ENCODE measurements around the gene KLF9. TPM values are rescaled to one million over a fixed set of nuclear protein-coding genes. Genes with fewer than 3 reads are reported as not detected.

Gene KLF9
- total and polyA plus RNA-seq, 9 of the 15 experiments (the other 6 are each of a cell fraction or from before 2014, with no cell fraction given) = 3.3 to 11.9 (median 6.9) TPM

GRCh38 chr9:70411121-70411929, 3.1 kb downstream of the KLF9 start (continued):
- TF ChIP-seq HNRNPH1 (optimal IDR thresholded peaks at IDR 0.05; ENCODE audit: low read depth, low read length) (no peak), ZNF592 (IDR thresholded peaks at IDR 0.05) (peak; percentile 30; the same call in 1 of the 2 replicates), ZEB2 (IDR thresholded peaks at IDR 0.05) (no peak), ELF2 (CRISPR knock-in tag; IDR thresholded peaks at IDR 0.05) (no peak), TFAP4 (CRISPR knock-in tag; IDR thresholded peaks at IDR 0.05; ENCODE audit: borderline replicate concordance) (peak; percentile 88), NFE2L1 (tag; IDR thresholded peaks at IDR 0.05; ENCODE audit: borderline replicate concordance, low read depth) (no peak), NFXL1 (CRISPR knock-in tag; IDR thresholded peaks at IDR 0.05) (no peak), SMAD1 (IDR thresholded peaks at IDR 0.05; ENCODE audit: low read depth, low read length, partially characterized antibody) (no peak), ESRRA (IDR thresholded peaks at IDR 0.05; ENCODE audit: borderline replicate concordance, low read depth) (no peak), BRF2 (IDR thresholded peaks at IDR 0.05; ENCODE audit: borderline replicate concordance, insufficient read depth, insufficient read length) (no peak), HDAC2 (IDR thresholded peaks at IDR 0.05) (0 out of 2 replicates have a peak, but pooled peaks have one; percentile 13), NEUROD1 (IDR thresholded peaks at IDR 0.05; ENCODE audit: borderline replicate concordance, low read depth, low read length, partially characterized antibody) (no peak), DACH1 (IDR thresholded peaks at IDR 0.05; ENCODE audit: partially characterized antibody) (peak; percentile 81), ZNF436 (CRISPR knock-in tag; IDR thresholded peaks at IDR 0.05) (no peak)
- TF ChIP-seq, protein P1, sequence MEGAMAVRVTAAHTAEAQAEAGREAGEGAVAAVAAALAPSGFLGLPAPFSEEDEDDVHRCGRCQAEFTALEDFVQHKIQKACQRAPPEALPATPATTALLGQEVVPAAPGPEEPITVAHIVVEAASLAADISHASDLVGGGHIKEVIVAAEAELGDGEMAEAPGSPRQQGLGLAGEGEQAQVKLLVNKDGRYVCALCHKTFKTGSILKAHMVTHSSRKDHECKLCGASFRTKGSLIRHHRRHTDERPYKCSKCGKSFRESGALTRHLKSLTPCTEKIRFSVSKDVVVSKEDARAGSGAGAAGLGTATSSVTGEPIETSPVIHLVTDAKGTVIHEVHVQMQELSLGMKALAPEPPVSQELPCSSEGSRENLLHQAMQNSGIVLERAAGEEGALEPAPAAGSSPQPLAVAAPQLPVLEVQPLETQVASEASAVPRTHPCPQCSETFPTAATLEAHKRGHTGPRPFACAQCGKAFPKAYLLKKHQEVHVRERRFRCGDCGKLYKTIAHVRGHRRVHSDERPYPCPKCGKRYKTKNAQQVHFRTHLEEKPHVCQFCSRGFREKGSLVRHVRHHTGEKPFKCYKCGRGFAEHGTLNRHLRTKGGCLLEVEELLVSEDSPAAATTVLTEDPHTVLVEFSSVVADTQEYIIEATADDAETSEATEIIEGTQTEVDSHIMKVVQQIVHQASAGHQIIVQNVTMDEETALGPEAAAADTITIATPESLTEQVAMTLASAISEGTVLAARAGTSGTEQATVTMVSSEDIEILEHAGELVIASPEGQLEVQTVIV (CRISPR knock-in tag; IDR thresholded peaks at IDR 0.05; ENCODE audit: borderline replicate concordance) = no peak
- TF ChIP-seq, protein P2, sequence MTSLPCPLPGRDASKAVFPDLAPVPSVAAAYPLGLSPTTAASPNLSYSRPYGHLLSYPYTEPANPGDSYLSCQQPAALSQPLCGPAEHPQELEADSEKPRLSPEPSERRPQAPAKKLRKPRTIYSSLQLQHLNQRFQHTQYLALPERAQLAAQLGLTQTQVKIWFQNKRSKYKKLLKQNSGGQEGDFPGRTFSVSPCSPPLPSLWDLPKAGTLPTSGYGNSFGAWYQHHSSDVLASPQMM (CRISPR knock-in tag; IDR thresholded peaks at IDR 0.05) = no peak
